ENCODE results near the gene RNASEH1. TPM values are rescaled to one million over a fixed set of nuclear protein-coding genes. Genes with fewer than 3 reads are reported as not detected.

Gene RNASEH1
- total RNA-seq, 1 experiment from 2014 or later: 38.2 TPM

DNA sequence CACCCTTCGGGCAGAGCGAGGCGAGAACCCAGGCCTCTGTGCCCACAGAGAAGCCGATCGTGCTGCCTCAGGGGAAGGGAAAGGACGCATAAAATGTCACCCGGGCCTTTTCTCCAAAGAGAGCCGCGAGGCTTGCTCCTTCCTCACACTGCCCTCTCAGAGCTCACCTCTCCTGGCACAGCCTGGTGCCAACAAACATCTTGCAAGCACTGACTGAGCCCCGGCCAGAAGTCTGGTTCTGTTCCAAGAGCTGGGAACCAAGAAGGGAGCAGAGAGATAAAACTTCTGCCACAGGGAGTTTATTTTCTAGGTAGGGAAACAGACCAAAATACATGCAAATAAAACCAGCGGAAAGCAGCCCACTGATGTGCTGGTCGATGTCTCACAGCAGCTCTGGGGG is 25.2 kb downstream of the RNASEH1 start:
- CTCF ChIA-PET: no interaction called here
- ATAC-seq: no peak
- BruUV-seq (replicated peaks): no TSS peak
- H4K20me1 ChIP-seq (ENCODE audit: insufficient read depth): no peaks in the 10 kb centered on the region
- H3K9me3 ChIP-seq (ENCODE audit: control insufficient read depth in 1 of 2, insufficient read depth in 1 of 2, low read depth in 1 of 2, low read length in 2 of 2): no peaks in the 10 kb centered on the region
- no peak overlapping the region for H3K4me3 ChIP-seq (replicated peaks in 1 of 2; ENCODE audit: low read depth in 1 of 2, low read length in 2 of 2)
- H3K27ac ChIP-seq (ENCODE audit: low read depth, low read length): no peak overlapping the region
- POLR2A ChIA-PET: no interaction called here
- no peak overlapping the region for H3K9ac ChIP-seq (ENCODE audit: low read length)
- intact Hi-C loops (cut with micrococcal nuclease): loop anchor here (10.0 kb wide), 1 partner anchor 122 kb away; the partner anchor contains the start of gene ALLC
- peaks cover 8 to 30% of the 10 kb centered on the region in 2 experiments for H3K4me1 ChIP-seq (ENCODE audit: control insufficient read depth in 1 of 2, insufficient read depth in 2 of 2, low read length in 2 of 2)
- 0 out of 2 replicates have a peak, but pooled peaks cover 3% of the 10 kb centered on the region for H3K79me2 ChIP-seq (ENCODE audit: insufficient read depth, low read length)
- no peaks in the 10 kb centered on the region for H3K27me3 ChIP-seq (ENCODE audit: insufficient read depth, low read length)
- no peaks in the 10 kb centered on the region for H3K36me3 ChIP-seq (ENCODE audit: control insufficient read depth in 1 of 2, insufficient read depth in 2 of 2, low read length in 2 of 2)
- TF ChIP-seq, protein P1, sequence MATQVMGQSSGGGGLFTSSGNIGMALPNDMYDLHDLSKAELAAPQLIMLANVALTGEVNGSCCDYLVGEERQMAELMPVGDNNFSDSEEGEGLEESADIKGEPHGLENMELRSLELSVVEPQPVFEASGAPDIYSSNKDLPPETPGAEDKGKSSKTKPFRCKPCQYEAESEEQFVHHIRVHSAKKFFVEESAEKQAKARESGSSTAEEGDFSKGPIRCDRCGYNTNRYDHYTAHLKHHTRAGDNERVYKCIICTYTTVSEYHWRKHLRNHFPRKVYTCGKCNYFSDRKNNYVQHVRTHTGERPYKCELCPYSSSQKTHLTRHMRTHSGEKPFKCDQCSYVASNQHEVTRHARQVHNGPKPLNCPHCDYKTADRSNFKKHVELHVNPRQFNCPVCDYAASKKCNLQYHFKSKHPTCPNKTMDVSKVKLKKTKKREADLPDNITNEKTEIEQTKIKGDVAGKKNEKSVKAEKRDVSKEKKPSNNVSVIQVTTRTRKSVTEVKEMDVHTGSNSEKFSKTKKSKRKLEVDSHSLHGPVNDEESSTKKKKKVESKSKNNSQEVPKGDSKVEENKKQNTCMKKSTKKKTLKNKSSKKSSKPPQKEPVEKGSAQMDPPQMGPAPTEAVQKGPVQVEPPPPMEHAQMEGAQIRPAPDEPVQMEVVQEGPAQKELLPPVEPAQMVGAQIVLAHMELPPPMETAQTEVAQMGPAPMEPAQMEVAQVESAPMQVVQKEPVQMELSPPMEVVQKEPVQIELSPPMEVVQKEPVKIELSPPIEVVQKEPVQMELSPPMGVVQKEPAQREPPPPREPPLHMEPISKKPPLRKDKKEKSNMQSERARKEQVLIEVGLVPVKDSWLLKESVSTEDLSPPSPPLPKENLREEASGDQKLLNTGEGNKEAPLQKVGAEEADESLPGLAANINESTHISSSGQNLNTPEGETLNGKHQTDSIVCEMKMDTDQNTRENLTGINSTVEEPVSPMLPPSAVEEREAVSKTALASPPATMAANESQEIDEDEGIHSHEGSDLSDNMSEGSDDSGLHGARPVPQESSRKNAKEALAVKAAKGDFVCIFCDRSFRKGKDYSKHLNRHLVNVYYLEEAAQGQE (IDR thresholded peaks at IDR 0.05; ENCODE audit: low read depth): no peak
- TF ChIP-seq, protein P2, sequence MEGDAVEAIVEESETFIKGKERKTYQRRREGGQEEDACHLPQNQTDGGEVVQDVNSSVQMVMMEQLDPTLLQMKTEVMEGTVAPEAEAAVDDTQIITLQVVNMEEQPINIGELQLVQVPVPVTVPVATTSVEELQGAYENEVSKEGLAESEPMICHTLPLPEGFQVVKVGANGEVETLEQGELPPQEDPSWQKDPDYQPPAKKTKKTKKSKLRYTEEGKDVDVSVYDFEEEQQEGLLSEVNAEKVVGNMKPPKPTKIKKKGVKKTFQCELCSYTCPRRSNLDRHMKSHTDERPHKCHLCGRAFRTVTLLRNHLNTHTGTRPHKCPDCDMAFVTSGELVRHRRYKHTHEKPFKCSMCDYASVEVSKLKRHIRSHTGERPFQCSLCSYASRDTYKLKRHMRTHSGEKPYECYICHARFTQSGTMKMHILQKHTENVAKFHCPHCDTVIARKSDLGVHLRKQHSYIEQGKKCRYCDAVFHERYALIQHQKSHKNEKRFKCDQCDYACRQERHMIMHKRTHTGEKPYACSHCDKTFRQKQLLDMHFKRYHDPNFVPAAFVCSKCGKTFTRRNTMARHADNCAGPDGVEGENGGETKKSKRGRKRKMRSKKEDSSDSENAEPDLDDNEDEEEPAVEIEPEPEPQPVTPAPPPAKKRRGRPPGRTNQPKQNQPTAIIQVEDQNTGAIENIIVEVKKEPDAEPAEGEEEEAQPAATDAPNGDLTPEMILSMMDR (IDR thresholded peaks at IDR 0.05 in 2 of 3, conservative IDR thresholded peaks at IDR 0.05 in 1 of 3; ENCODE audit: borderline replicate concordance in 1 of 3, insufficient read depth in 1 of 3, low read depth in 2 of 3, low read length in 2 of 3): no peak
- TF ChIP-seq YY1 (IDR thresholded peaks at IDR 0.05; ENCODE audit: extremely low read depth, insufficient replicate concordance, low read depth, low read length): no peak
- no peak for TF ChIP-seq EZH2 (IDR thresholded peaks at IDR 0.05)
- TF ChIP-seq MAX (IDR thresholded peaks at IDR 0.05): no peak
- no peak for TF ChIP-seq CEBPB (IDR thresholded peaks at IDR 0.05; ENCODE audit: low read depth)
- TF ChIP-seq EZH2phosphoT487 (IDR thresholded peaks at IDR 0.05; ENCODE audit: borderline replicate concordance): no peak
- TF ChIP-seq POLR2AphosphoS5 (IDR thresholded peaks at IDR 0.05; ENCODE audit: low read depth, low read length): no peak
- TF ChIP-seq CBX3 (IDR thresholded peaks at IDR 0.05; ENCODE audit: low read depth): no peak
- TF ChIP-seq ELF1 (IDR thresholded peaks at IDR 0.05; ENCODE audit: borderline replicate concordance, low read depth): no peak
- no peak for TF ChIP-seq TCF7L2 (IDR thresholded peaks at IDR 0.05; ENCODE audit: borderline replicate concordance, extremely low read depth, insufficient read depth, insufficient read length)
- no peak for TF ChIP-seq FOSL1 (IDR thresholded peaks at IDR 0.05; ENCODE audit: low read depth)
- TF ChIP-seq ZFX (IDR thresholded peaks at IDR 0.05): no peak
- no peak for TF ChIP-seq SP1 (IDR thresholded peaks at IDR 0.05; ENCODE audit: low read depth)
- no peak for TF ChIP-seq EGR1 (IDR thresholded peaks at IDR 0.05; ENCODE audit: low read depth)
- TF ChIP-seq SIN3A (IDR thresholded peaks at IDR 0.05; ENCODE audit: low read depth): no peak
- TF ChIP-seq, protein P3, sequence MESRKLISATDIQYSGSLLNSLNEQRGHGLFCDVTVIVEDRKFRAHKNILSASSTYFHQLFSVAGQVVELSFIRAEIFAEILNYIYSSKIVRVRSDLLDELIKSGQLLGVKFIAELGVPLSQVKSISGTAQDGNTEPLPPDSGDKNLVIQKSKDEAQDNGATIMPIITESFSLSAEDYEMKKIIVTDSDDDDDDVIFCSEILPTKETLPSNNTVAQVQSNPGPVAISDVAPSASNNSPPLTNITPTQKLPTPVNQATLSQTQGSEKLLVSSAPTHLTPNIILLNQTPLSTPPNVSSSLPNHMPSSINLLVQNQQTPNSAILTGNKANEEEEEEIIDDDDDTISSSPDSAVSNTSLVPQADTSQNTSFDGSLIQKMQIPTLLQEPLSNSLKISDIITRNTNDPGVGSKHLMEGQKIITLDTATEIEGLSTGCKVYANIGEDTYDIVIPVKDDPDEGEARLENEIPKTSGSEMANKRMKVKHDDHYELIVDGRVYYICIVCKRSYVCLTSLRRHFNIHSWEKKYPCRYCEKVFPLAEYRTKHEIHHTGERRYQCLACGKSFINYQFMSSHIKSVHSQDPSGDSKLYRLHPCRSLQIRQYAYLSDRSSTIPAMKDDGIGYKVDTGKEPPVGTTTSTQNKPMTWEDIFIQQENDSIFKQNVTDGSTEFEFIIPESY (IDR thresholded peaks at IDR 0.05; ENCODE audit: extremely low read depth, insufficient replicate concordance, low read length): no peak
- TF ChIP-seq ATF3 (IDR thresholded peaks at IDR 0.05): no peak
- TF ChIP-seq SRF (IDR thresholded peaks at IDR 0.05; ENCODE audit: low read depth): no peak
- no peak for TF ChIP-seq POLR2A (IDR thresholded peaks at IDR 0.05; ENCODE audit: borderline replicate concordance, extremely low read depth, insufficient read depth, insufficient read length)
- no peak for DNase-seq (ENCODE audit: low read depth, low spot score)
- RAD21 ChIA-PET (ENCODE audit: low non-redundant PET in 1 of 2, low total read pairs in 2 of 2, uncharacterized antibody in 2 of 2, unreplicated experiment in 2 of 2): no interaction called here
- H3K9me2 ChIP-seq (ENCODE audit: insufficient read depth): no peaks in the 10 kb centered on the region
- H3K4me2 ChIP-seq (ENCODE audit: low read length): no peak overlapping the region
- H2AFZ ChIP-seq (ENCODE audit: low read depth, low read length, poor library complexity, severe bottlenecking): no peak overlapping the region
